Osteoblast (primary cell): ENCODE results near the gene ANO1. TPM values are rescaled to one million over a fixed set of nuclear protein-coding genes. Genes with fewer than 3 reads are reported as not detected.

ENCODE experiments used
- DNase-seq: peaks from one replicate; pipeline ENCODE4 v3.0.0; 2011; ENCODE audit warnings: low spot score, mixed read lengths; ENCODE audit not compliant: insufficient read length; ENCODE audit errors: missing footprints
- H2AFZ ChIP-seq: 2 replicates; pipeline ENCODE4 v1.6.0; 2011; ENCODE audit warnings: mild to moderate bottlenecking, low read length
- H3K27ac ChIP-seq: 2 replicates; pipeline ENCODE4 v1.5.1; 2011; ENCODE audit warnings: mild to moderate bottlenecking, low read depth, low read length, moderate library complexity
- H3K27me3 ChIP-seq: 2 replicates; pipeline ENCODE4 v1.6.0; 2012; ENCODE audit warnings: mild to moderate bottlenecking, control low read depth, inconsistent platforms, low read length, moderate library complexity; ENCODE audit not compliant: insufficient read depth
- H3K36me3 ChIP-seq: 2 replicates; pipeline ENCODE4 v1.5.1; 2011; ENCODE audit warnings: mild to moderate bottlenecking, low read length, control low read depth, moderate library complexity; ENCODE audit not compliant: insufficient read depth
- H3K4me1 ChIP-seq: 2 replicates; pipeline ENCODE4 v1.5.1; 2011; ENCODE audit warnings: mild to moderate bottlenecking, low read length, control low read depth, moderate library complexity; ENCODE audit not compliant: insufficient read depth
- H3K4me2 ChIP-seq: 2 replicates; pipeline ENCODE4 v1.6.0; 2011; ENCODE audit warnings: mild to moderate bottlenecking, low read length; ENCODE audit not compliant: insufficient read depth
- H3K4me3 ChIP-seq: fragments of 200-600 bp; sonication (generic); 3 replicates; pipeline ENCODE4 v1.5.1; 2012; ENCODE audit warnings: mild to moderate bottlenecking, low read length, inconsistent platforms; ENCODE audit not compliant: insufficient read depth
- H3K79me2 ChIP-seq: 2 replicates; pipeline ENCODE4 v1.6.0; 2012; ENCODE audit warnings: mild to moderate bottlenecking, low read length, control low read depth, inconsistent platforms; ENCODE audit not compliant: insufficient read depth
- H3K9me3 ChIP-seq: 2 replicates; pipeline ENCODE4 v1.5.1; 2011; ENCODE audit warnings: low read depth, low read length, control low read depth
- H4K20me1 ChIP-seq: 2 replicates; pipeline ENCODE4 v1.6.0; 2012; ENCODE audit warnings: mild to moderate bottlenecking, low read length, control low read depth; ENCODE audit not compliant: insufficient read depth
- CTCF ChIP-seq: IDR thresholded peaks from 2 replicates; pipeline ENCODE4 v1.5.1; 2011; ENCODE audit warnings: mild to moderate bottlenecking, low read depth, low read length, moderate library complexity; ENCODE audit errors: extremely low read depth
- total RNA-seq: library from RNA; depleted of rRNA; stranded (reverse); fragments of >200 nt; gene quantifications from 2 replicates; pipeline ENCODE4 v1.2.3, GENCODE V29; 2012

Gene ANO1
- total RNA-seq, 1 donor = not detected

- Histone ChIP-seq H4K20me1 (no peaks in the 10 kb centered on the region), H3K27ac (no peak overlapping the region), H3K9me3 (no peaks in the 10 kb centered on the region), H3K79me2 (no peaks in the 10 kb centered on the region), H3K27me3 (peaks cover 40% of the 10 kb centered on the region), H2AFZ (no peak overlapping the region), H3K36me3 (no peaks in the 10 kb centered on the region), H3K4me1 (no peaks in the 10 kb centered on the region), H3K4me3 (no peak overlapping the region), H3K4me2 (no peak overlapping the region)
- TF ChIP-seq CTCF = no peak
- no peak for DNase-seq
Measured at GRCh38 chr11:70145841-70146240, 67.7 kb downstream of the ANO1 start.

GRCh38 chr11:70146299-70146698, 68.2 kb downstream of the ANO1 start:
- Histone ChIP-seq H3K36me3 (no peaks in the 10 kb centered on the region), H3K79me2 (no peaks in the 10 kb centered on the region), H3K9me3 (no peaks in the 10 kb centered on the region), H3K4me1 (no peaks in the 10 kb centered on the region), H3K27ac (no peak overlapping the region), H2AFZ (no peak overlapping the region), H4K20me1 (no peaks in the 10 kb centered on the region), H3K4me3 (no peak overlapping the region), H3K4me2 (no peak overlapping the region), H3K27me3 (peaks cover 39% of the 10 kb centered on the region)
- peak; percentile 32 for DNase-seq
- no peak for TF ChIP-seq CTCF

- Histone ChIP-seq H4K20me1 (no peaks in the 10 kb centered on the region), H3K27ac (no peak overlapping the region), H3K9me3 (no peaks in the 10 kb centered on the region), H3K36me3 (no peaks in the 10 kb centered on the region), H2AFZ (no peak overlapping the region), H3K27me3 (peaks cover 33% of the 10 kb centered on the region), H3K4me1 (no peaks in the 10 kb centered on the region), H3K79me2 (no peaks in the 10 kb centered on the region), H3K4me2 (no peak overlapping the region), H3K4me3 (no peak overlapping the region)
- TF ChIP-seq CTCF = no peak
- peak; percentile 41 for DNase-seq
Measured at GRCh38 chr11:70146895-70147520, 68.9 kb downstream of the ANO1 start.

- Histone ChIP-seq H3K4me2 (no peak overlapping the region), H3K4me3 (no peak overlapping the region), H3K79me2 (no peaks in the 10 kb centered on the region), H3K27me3 (peaks cover 28% of the 10 kb centered on the region), H4K20me1 (no peaks in the 10 kb centered on the region), H3K4me1 (no peaks in the 10 kb centered on the region), H3K27ac (no peak overlapping the region), H2AFZ (no peak overlapping the region), H3K36me3 (no peaks in the 10 kb centered on the region), H3K9me3 (no peaks in the 10 kb centered on the region)
- TF ChIP-seq CTCF = no peak
- DNase-seq = peak; percentile 19
Measured at GRCh38 chr11:70147668-70148067, 69.6 kb downstream of the ANO1 start.
